Measurements from ENCODE around the gene NPIPA5.

GRCh38 chr16:15415511-15415985, 37.5 kb upstream of the NPIPA5 start:
- TF ChIP-seq CTCF (IDR thresholded peaks at IDR 0.05 in 8 of 11, conservative IDR thresholded peaks at IDR 0.05 in 3 of 11), result no peak
- no peak for TF ChIP-seq POLR2A (IDR thresholded peaks at IDR 0.05)
